GM19351 (cell line): ENCODE data around the gene FRMD4A.
"Not testable (repeated sequence)": the region's sequence is repeated elsewhere in the genome, so short reads cannot be mapped to it uniquely, and the experiment has no call there.

ENCODE experiments used
- ATAC-seq: cut with Tn5 transposase; IDR thresholded peaks from one replicate; pipeline ENCODE4 v1.9.1; 2021; ENCODE audit warnings: mild to moderate bottlenecking, moderate library complexity; ENCODE audit not compliant: unreplicated experiment

FRMD4A gene

DNA sequence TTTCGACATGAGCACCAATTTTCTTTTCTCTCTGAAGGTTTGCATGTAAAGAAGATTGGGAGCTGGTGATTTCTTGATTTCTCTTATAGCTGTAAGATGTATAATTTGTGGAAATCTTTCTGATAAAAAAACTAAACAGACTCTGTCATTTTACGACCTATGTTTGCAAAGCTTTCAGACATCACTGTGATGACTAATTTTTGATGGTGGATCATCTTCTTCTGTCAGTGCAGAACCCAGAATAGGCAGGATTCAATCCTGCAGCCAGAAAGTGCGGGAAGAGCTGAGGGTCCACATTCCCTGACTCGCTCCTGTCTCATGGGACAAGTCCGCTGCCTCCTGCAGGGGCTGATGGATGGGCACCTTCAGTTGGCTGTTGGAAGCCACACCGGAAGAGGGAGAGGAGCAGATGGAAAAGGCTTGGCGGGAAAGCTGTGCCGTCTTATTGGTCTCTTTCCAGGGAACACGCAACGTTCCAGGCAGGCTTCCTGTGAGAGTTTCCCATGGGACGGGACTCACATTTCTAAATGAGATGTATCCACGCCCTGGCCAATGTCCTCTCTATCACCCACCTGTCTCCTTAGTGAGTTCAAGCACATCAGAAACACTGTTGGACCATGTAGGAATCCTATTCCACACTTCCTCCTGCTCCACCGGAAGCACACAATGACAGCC lies 557.1 kb downstream of the FRMD4A start:
- no peak for ATAC-seq

DNA sequence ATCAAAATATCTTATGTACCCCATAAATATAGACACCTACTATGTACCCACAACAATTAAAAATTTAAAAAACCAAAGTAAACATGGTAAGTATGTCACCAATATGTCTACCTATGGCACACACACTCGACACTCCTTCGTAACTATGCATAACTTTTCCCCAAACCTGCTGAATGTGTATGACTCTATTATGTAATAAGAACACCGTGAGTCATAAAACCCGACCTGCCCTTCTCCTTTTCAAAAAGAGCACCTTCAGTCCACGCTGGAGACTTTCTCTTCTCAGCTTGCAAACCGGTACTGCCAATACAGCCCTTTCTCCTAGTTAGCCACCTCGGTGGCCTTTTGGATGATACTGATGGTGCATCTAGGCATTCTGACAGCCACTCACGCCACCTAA lies 557.7 kb downstream of the FRMD4A start:
- no peak for ATAC-seq

DNA sequence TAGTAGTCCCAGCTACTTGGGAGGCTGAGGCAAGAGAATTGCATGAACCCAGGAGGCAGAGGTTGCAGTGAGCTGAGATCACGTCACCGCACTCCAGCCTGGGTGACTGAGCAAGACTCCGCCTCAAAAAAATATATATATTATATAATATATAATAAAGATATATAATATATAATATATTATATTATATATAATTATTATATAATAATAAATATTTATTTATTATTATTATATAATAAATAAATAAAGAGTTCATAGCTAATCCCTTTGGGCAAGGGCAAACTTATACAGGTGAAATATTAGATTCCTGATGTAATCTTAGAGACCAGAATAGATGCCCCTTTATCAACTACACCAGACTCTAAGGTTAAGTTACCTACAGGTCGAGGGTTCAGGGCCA lies 558.7 kb downstream of the FRMD4A start:
- ATAC-seq = no peak

DNA sequence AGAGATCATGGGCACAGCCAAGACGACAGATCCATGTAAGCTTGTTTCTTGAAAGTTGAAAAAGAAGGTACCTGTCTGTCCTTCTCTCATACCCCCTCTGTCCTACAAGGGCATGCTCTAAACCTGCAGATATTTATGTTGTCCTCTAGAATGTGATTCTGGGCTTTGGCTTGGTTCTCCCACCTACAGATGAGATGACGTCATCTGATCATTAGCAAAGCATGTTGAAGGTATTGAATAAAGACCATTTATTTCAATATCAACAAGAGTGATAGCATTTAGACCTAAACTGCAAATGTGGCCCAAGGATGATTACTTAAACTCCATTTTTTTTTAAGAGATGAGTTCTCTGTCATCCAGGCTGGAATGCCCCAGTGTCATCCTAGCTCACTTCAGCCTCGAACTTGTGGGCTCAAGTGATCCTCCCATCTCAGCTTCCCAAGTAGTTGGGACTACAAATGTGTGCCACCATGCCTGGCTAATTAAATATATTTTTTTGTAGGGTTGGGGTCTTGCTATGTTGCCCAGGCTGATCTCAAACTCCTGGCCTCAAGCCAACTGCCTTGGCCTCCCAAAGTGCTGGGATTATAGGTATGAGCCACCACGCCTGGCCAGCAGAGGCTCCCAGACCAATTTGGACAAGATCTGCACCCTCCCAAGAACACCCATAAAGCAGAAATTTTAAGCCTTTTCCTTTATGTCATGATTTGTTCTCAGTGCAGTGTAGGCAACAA lies 559.8 kb downstream of the FRMD4A start:
- ATAC-seq = no peak

DNA sequence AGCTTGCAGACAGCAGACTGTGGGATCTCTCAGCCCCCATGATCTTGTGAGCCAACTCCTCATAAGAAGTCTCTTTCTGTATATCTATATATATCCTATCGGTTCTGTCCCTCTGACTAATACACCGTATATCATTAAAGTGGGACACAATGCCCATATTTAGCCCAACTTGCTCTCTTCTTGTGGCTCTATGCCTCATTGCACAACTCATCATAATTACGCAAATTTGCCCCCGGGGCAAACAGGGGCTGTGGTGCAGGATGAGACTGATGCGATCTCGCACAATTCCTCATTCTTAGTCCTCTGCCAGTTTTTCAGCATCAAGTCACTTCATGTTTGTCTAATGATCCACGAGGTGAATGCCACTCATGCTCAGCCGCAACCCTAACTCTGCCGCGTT lies 560.8 kb downstream of the FRMD4A start:
- peak; percentile 69 for ATAC-seq

DNA sequence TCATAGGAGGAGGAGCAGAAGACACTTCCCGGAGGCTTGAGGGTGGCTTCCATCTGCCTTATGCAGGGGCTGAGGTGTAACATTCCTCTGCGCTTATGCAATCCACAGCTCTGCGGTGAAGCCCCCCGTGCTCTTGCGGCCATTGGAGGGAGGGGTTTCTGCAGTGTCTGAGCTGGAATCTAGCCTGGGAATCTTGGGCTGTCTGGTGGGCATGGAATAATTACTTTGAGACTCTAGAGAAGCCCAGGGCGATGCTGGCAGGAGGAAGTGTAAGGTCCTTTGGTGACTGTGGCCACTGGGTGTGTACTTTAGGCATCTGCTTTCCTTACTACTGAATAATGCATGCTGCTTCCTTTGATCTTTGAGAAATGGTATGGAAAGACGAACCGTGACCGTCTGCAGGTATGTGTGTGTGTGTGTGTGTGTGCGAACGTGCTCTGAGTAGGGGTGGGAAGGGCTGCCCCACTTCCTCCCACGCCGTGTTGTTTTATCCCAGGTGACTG lies 563.0 kb downstream of the FRMD4A start:
- no peak for ATAC-seq

DNA sequence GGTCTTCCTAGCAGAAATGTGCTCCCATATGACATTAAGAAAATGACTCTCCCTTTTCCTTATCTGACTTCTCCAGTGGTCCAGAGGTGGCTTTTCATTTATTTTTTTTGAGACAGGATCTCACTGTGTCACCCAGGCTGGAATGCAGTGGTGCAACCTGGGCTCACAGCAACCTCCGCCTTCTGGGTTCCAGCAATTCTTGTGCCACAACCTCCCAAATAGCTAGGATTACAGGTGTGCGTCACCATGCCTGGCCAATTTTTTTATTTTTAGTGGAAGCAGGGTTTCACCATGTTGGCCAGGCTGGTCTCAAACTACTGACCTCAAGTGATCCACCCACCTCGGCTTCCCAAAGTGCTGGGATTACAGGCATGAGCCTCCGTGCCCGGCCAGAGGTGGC lies 563.6 kb downstream of the FRMD4A start:
- ATAC-seq = not testable (repeated sequence)

DNA sequence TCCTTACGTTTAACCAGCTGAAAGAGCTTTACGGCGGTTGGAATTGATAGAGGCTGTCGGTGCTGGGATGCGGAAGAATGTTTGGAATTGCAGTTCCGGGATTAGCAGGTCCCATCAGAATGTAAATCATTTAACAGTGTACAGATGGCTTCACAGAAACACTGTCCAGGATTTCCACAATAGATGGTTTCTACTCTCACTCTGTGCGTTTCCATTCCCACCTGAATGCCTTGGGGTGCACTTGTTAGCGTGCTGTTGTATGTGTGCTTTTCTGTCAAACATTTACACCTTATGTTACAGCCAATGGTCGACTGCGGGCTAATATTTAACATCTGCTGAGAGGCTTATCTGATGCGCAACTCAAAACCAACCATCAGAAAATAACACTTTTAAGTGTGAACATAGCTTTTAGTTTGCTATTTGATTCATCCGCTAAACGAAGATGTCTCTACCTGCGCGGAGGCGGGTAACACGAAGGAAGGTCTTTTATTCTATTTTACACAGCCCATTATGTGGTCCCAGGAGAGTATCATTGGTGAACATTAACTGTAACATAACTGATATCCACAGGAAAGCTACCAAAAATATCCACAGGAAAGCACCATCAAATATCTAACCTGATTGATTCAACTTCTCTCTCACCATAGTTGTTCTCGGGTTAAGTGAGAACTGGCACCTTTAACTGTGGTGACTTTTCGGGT lies 564.9 kb downstream of the FRMD4A start:
- no peak for ATAC-seq

DNA sequence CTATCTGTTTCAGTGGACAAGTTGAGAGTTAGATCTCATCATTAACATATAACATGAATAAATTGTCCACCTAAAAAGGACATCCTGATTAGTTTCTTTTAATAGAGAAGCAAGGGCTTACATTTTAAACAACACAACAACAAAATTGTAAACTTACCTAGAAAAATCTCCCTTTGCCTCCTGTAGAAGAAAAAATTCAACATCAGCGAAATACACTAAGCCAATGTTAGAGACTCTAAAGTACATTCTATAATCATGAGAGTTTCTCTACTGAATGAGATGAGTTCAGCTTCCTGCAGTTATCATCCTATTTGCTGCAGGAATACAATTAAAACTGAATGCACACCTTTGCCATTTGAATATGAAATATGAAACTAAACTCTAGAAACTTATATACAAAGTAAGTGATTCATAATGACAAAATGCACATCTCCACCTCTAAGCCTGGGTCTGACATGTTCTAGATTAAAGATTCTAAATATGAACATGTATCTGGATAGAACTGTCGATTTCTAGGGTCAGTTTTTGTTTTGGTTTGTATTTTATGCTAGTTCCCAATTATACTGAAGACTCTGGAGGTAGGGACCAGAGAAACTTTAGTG lies 569.1 kb downstream of the FRMD4A start:
- no peak for ATAC-seq

DNA sequence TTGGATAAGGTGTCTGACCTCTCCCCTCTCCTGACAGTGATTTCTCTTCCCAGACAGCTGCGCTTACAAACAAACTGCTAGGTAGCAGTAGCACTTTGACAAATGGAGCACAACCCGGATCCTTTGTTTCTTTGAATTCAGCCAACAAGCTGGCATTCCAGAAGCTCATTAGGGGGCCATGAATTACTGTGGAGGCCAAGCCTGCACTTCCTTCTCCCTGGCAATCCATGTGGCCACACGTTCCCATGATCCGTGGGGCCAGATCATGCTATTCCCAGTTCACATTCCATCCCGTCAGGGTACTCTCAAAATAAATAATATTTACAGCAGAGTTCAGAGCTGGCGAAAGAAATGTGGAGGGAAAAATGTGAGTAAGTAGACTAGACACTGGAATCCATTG lies 571.6 kb downstream of the FRMD4A start:
- ATAC-seq = no peak

DNA sequence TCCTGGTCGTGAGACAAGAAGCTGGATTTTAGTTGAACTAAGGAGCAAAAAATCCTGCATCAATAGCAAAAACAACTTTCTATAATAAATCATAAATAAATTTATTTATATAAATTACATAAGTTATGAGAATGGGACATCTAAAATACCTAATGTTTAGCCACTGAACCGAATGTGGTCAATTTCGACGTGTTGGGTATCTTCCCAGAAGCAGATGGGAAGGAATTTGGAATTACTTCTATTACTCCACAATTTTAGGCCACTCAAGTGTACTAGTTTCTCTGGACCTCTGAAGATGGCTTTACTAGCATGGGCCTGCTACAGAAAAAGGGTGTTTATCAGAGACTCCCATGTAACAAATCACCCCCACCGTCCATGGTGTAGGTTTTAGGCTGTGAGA lies 572.0 kb downstream of the FRMD4A start:
- no peak for ATAC-seq

DNA sequence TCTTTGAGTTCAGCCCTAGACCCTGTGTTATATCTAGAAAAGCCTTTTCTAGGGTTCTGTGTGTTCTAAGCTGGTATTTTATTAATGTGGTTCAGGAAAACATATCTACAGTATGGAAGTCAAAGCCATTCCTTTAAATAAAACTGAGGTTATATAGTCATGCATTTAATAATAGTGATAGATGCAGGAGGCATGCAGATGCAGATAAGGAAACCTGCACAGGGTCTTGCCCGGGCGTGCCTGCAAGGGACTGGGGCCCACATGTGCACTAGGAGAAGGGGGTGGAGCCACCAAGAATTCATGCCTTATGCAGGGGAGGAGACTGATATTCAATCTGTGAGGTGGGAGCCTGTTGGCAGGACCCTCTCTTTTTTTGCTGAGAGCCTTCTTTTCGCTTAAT lies 572.4 kb downstream of the FRMD4A start:
- no peak for ATAC-seq

DNA sequence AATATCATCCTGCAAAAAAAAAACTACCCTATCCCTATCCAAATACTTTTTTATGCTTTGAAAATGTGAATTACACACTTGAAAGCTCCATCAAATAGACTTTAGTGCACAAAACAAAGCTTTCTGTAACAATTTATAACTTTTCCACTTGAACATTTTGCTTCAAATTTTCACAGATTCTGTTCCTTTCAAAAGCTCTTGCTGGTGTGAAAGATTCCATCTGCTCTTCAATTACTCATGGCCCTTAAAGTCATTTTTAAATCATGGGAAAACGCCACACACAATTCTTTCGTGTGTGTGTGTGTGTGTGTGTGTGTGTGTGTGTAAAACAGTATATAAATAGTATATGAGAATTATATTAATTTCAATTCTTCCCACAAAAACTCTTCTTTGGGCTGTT lies 576.4 kb downstream of the FRMD4A start:
- no peak for ATAC-seq

DNA sequence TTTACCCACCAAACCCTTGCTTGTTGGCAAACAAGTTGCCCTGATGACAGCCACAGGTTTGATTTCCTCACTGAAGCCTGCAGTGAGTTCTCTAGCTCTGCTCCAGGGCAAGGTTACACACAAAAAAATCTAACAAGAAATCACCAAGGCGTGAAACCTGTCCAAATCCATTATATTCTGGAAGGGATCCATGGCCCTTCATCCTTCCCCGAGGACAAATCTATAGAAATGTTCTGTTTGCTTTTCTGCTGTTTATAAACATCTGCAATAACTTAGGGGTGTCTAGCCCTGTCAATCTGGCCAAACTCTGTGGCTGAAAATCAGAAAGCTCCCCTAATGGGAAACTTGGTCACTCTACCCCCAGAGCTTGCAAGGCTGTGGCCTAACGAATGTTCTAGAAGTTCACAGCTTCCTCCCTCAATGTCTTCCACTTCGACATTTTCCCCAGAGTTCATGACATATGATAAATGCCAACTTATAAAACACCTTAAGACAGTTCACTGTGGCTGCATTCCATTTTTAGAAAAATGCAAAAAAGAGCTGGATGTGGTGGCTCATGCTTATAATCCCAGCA lies 579.4 kb downstream of the FRMD4A start:
- ATAC-seq = peak; percentile 56

DNA sequence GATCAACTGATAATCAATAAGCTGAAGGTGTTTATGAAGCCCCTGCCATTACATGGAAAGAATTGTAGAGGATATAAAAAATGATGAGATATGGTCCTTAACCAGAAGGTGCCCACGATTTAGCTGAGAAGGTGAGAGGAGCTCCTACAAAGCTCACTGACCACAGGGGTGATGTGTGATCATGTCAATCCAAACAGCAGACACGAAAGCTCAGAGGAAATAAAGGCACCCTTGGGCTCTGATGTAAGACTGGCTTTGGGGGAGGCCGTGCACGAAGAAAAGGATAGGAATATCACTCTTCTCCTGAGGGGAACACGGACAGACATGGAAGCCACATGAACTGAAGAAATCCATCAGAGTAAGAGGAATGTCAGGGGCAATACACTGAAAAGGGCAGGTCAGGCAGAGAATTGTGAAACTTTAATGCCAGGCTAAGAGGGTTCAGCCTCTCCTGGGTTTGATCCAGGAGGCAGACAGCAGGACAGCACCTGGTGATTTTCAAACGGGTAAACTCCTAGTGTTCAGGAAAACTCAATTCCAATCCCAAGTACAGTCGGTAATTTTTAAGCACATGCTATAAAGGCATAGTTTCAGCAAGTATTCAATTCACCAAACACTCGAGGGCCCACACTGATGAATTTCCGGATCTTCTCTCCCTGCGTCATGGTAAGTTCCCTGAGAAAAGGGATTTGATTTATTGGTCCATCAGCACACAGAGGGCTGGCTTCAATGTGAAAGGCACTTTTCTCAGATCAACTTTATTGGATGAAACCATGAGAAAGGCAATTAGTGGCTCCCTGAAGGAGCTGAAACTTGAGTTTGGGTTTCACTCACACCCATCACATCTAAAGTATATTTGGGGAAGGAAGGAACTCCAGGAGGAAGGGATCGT lies 580.2 kb downstream of the FRMD4A start:
- peak; percentile 18 for ATAC-seq

DNA sequence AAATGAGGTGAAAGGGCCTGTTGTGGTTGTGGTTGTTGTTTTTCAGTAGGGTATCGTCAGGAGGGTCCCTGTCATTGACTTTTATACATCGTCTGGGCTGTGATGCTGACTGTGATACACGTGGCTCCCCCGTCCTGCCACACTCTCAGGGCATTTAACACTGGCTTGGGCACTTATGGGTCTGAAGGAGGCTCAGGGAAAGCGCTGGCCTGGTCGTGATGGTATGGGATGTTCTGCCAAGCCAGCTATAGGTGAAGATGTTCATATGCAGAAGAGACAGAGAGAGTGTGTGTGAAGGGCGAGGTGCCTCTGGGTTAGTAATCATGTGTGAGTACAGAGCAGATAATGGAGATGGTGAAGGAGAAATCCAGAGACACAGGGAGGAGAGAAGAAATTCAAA lies 585.5 kb downstream of the FRMD4A start:
- ATAC-seq = no peak

DNA sequence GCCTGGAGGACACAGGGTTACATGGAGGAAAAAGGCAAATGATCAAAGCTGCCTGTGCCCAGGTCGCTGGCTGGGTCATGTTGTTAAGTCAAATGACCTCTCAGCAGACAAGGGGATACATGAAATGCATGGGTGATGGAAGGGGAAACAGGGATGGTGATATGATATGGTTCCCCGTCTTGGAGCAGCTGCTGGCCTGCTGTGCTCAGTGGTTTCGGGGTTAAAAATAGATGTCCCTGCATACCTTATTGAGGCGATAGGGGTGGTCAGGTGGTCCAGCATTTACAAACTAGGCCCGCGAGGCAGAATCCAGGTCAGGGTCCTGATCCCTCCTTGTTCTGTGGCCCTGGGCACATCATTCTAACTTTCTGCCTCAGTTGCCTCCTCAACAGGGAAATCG lies 586.8 kb downstream of the FRMD4A start:
- ATAC-seq = no peak

DNA sequence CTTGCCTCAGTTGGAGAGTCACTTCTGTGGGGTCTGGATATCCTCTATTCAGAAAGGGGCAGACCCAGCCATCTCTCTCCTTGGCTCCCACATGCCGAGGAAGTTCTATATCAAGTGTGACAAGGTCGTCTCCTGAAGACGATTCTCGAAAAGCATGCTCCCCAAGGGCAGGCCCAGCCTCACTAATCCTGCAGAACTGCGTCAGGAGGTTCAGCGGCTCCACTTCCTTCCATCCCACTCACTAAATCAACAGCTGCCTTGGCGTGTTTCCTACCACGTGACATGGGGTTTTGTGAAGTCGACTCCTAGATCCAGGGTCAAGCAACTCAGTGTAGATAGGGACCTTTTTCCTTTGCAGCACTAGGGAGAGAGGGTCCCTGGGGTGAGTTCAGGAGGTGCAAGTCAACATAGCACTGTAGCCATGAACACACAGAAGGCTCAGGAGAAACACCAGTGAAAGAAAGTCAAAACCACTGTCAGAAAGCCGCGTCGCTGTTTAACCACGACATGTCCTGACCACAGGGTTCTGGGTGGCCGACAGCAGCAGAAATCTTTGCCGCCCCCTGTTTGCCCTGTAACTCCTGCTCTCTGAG lies 587.5 kb downstream of the FRMD4A start:
- ATAC-seq = peak; percentile 68

DNA sequence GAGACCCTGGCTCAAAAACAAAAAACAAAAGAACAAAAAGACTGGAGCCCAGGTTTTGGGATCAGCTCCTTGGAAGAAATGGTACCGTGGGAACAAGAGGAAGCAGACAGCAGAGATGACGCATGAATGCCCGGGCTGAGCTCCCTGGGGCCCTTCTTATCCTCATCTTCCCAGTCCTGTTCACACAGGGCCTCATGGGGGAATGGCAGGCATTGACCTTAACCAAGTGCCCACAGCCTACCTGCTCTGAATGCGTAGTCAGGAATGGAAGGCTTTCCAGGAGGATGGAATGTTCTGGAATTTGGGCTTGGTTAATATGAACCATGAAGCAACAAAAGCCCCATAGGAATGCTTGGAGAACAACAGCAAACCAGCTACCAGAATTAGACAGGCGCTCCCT lies 589.3 kb downstream of the FRMD4A start:
- ATAC-seq = no peak

DNA sequence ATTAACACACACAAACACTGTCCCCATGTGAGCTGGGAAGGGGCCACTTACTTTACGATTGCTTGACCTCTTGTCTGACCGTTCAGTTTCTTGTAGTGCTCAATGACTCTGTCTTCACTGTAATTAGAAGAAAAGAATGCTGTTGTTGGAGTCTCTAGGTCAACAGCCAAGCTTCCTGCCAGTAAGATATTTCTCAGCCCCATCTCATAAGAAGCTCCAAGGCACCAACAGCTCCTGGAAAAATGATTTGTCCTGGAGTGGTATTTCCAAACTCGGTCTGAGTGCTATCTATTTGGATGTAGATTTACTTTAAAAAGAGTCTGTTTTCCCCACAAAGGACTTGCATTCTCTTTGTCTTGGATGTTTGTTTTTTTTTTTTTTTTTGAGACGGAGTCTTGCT lies 590.3 kb downstream of the FRMD4A start:
- no peak for ATAC-seq
